ENCODE data around the gene ABLIM1.

The ABLIM1 gene

GRCh38 chr10:114483575-114483974 is 174.5 kb downstream of the ABLIM1 start:
- H3K27ac ChIP-seq (ENCODE audit: extremely low read depth, low read depth, low read length), result no peak overlapping the region
- H3K4me3 ChIP-seq (ENCODE audit: low read depth, low read length), result no peak overlapping the region
- TF ChIP-seq GLI4 (tag by site-specific recombination; IDR thresholded peaks at IDR 0.05), result no peak
- TF ChIP-seq ZNF513 (tag by site-specific recombination; IDR thresholded peaks at IDR 0.05), result no peak
- TF ChIP-seq ZNF184 (tag by site-specific recombination; IDR thresholded peaks at IDR 0.05), result no peak
- TF ChIP-seq ZNF121 (tag by site-specific recombination; IDR thresholded peaks at IDR 0.05), result no peak
- no peak for TF ChIP-seq ZNF10 (tag by site-specific recombination; IDR thresholded peaks at IDR 0.05)
- TF ChIP-seq ZNF19 (tag by site-specific recombination; IDR thresholded peaks at IDR 0.05; ENCODE audit: low read depth), result no peak
- no peak for TF ChIP-seq ZNF37A (tag by site-specific recombination; IDR thresholded peaks at IDR 0.05)
- no peak for TF ChIP-seq SCRT2 (tag by site-specific recombination; IDR thresholded peaks at IDR 0.05)
- no peak for TF ChIP-seq ZNF223 (tag by site-specific recombination; IDR thresholded peaks at IDR 0.05)
- TF ChIP-seq ZNF311 (tag by site-specific recombination; IDR thresholded peaks at IDR 0.05; ENCODE audit: borderline replicate concordance), result no peak
- TF ChIP-seq ZFP41 (tag by site-specific recombination; IDR thresholded peaks at IDR 0.05; ENCODE audit: borderline replicate concordance), result no peak
- no peak for TF ChIP-seq YY1 (tag by site-specific recombination; IDR thresholded peaks at IDR 0.05)
- TF ChIP-seq ZNF645 (tag by site-specific recombination; IDR thresholded peaks at IDR 0.05), result no peak
- TF ChIP-seq MEIS1 (CRISPR knock-in tag; IDR thresholded peaks at IDR 0.05; ENCODE audit: borderline replicate concordance), result no peak
- no peak for TF ChIP-seq ZNF433 (tag by site-specific recombination; IDR thresholded peaks at IDR 0.05; ENCODE audit: low read depth)
- H3K9me3 ChIP-seq (ENCODE audit: control insufficient read depth, insufficient read depth, low read depth, low read length), result no peaks in the 10 kb centered on the region
- no peaks in the 10 kb centered on the region for H3K4me1 ChIP-seq (ENCODE audit: control insufficient read depth, insufficient read depth, low read length)
- H3K36me3 ChIP-seq (ENCODE audit: control insufficient read depth in 2 of 2, insufficient read depth in 1 of 2, low read length in 2 of 2), result peaks cover 0 to 4% of the 10 kb centered on the region in 2 experiments; a peak in 1 of 3 replicates
- ChIA-PET CTCF (interaction anchor here (0.5 to 5.2 kb wide), 2 partner anchors 13 to 329 kb away, joined by 4 to 40 read pairs; no protein-coding TSS in a partner anchor), POLR2A (no interaction called here)

- ChIA-PET CTCF (interaction anchor here (0.5 to 2.0 kb wide), 2 partner anchors 12 to 303 kb away, joined by 3 to 13 read pairs; no protein-coding TSS in a partner anchor), POLR2A (no interaction called here)
- peaks cover 0 to 4% of the 10 kb centered on the region in 2 experiments; a peak in 1 of 3 replicates for H3K36me3 ChIP-seq (ENCODE audit: control insufficient read depth in 2 of 2, insufficient read depth in 1 of 2, low read length in 2 of 2)
- no peaks in the 10 kb centered on the region for H3K4me1 ChIP-seq (ENCODE audit: control insufficient read depth, insufficient read depth, low read length)
- H3K4me3 ChIP-seq (ENCODE audit: low read depth, low read length), result no peak overlapping the region
- no peaks in the 10 kb centered on the region for H3K9me3 ChIP-seq (ENCODE audit: control insufficient read depth, insufficient read depth, low read depth, low read length)
- TF ChIP-seq ZNF610 (tag by site-specific recombination; IDR thresholded peaks at IDR 0.05; ENCODE audit: borderline replicate concordance), result no peak
- no peak for TF ChIP-seq ZNF114 (tag by site-specific recombination; IDR thresholded peaks at IDR 0.05)
- no peak for TF ChIP-seq ZSCAN4 (tag by site-specific recombination; IDR thresholded peaks at IDR 0.05)
- no peak for TF ChIP-seq REPIN1 (tag by site-specific recombination; IDR thresholded peaks at IDR 0.05; ENCODE audit: low read depth)
- TF ChIP-seq SP3 (tag by site-specific recombination; IDR thresholded peaks at IDR 0.05), result no peak
- TF ChIP-seq ZNF16 (tag by site-specific recombination; IDR thresholded peaks at IDR 0.05; ENCODE audit: low read depth), result no peak
- no peak for TF ChIP-seq ZNF621 (tag by site-specific recombination; IDR thresholded peaks at IDR 0.05)
- no peak for TF ChIP-seq ZNF701 (tag by site-specific recombination; IDR thresholded peaks at IDR 0.05)
- no peak for TF ChIP-seq ZBTB17 (tag by site-specific recombination; IDR thresholded peaks at IDR 0.05)
- TF ChIP-seq ZNF549 (tag by site-specific recombination; IDR thresholded peaks at IDR 0.05), result no peak
- no peak overlapping the region for H3K27ac ChIP-seq (ENCODE audit: extremely low read depth, low read depth, low read length)
Measured at GRCh38 chr10:114482480-114483304, 175.4 kb downstream of the ABLIM1 start.
